A673 (cell line): ENCODE results near the gene ARID5B.

Experiments
- CTCF ChIP-seq: fragments of 300-800, 200-600 bp; sonication (generic); conservative IDR thresholded peaks from 2 replicates; pipeline ENCODE4 v1.5.1; 2017; ENCODE audit warnings: low read depth, mild to moderate bottlenecking, antibody characterized with exemption, low read length, moderate library complexity, mixed read lengths
- EZH2 ChIP-seq: fragments of 200-600 bp; sonication (generic); IDR thresholded peaks from 2 replicates; pipeline ENCODE4 v1.6.1; 2017; ENCODE audit warnings: borderline replicate concordance, low read depth, mild to moderate bottlenecking, mixed read lengths, antibody characterized with exemption, low read length; ENCODE audit not compliant: poor library complexity, severe bottlenecking

- TF ChIP-seq EZH2 (no peak), CTCF (no peak)
Measured at GRCh38 chr10:62045765-62046521, 144.4 kb downstream of the ARID5B start.
